Immature natural killer cell (primary cell): ENCODE results near the gene PASD1. TPM values are rescaled to one million over a fixed set of nuclear protein-coding genes. Genes with fewer than 3 reads are reported as not detected.
"Not testable (repeated sequence)": the region's sequence is repeated elsewhere in the genome, so short reads cannot be mapped to it uniquely, and the experiment has no call there.

Source experiments
- DNase-seq, 3 donors: peaks; one replicate each; pipeline ENCODE4 v3.0.0; 2022; ENCODE audit warnings: mixed read lengths in 1 of 3
- H3K27ac Mint-ChIP-seq, 6 donors: one replicate each; pipeline ENCODE4 v1.8.0; 2020; ENCODE audit warnings: mixed read lengths in 6 of 6, mild to moderate bottlenecking in 5 of 6, inconsistent platforms in 4 of 6, moderate library complexity in 3 of 6
- H3K27me3 Mint-ChIP-seq, 3 donors: one replicate each; pipeline ENCODE4 v1.8.0; 2020 to 2021; ENCODE audit warnings: low read depth in 3 of 3, mild to moderate bottlenecking in 3 of 3, mixed read lengths in 3 of 3, moderate library complexity in 3 of 3, inconsistent platforms in 1 of 3
- H3K36me3 Mint-ChIP-seq, 3 donors: one replicate each; pipeline ENCODE4 v1.8.0; 2020; ENCODE audit warnings: mixed read lengths in 3 of 3, inconsistent platforms in 2 of 3, mild to moderate bottlenecking in 2 of 3
- H3K4me1 Mint-ChIP-seq, 2 donors: one replicate each; pipeline ENCODE4 v1.8.0; 2020; ENCODE audit warnings: inconsistent platforms in 2 of 2, mild to moderate bottlenecking in 2 of 2, mixed read lengths in 2 of 2, moderate library complexity in 1 of 2
- H3K4me3 Mint-ChIP-seq, 5 donors: one replicate each; pipeline ENCODE4 v1.8.0; 2020; ENCODE audit warnings: mild to moderate bottlenecking in 5 of 5, mixed read lengths in 5 of 5, inconsistent platforms in 3 of 5, moderate library complexity in 3 of 5
- H3K9me3 Mint-ChIP-seq, 6 donors: one replicate each; pipeline ENCODE4 v1.8.0; 2020; ENCODE audit warnings: mild to moderate bottlenecking in 6 of 6, mixed read lengths in 6 of 6, inconsistent platforms in 4 of 6, moderate library complexity in 3 of 6
- polyA plus RNA-seq, 3 donors: library from polyadenylated mRNA; unstranded; fragments of 300-500 nt; fragmentation: Illumina TruSeq; gene quantifications; one replicate each; pipeline ENCODE4 v1.2.3, GENCODE V29; 2021

Gene PASD1
- polyA plus RNA-seq, 3 donors from 2014 or later, result not detected

GRCh38 chrX:151562485-151562884, 990 bp upstream of the PASD1 start:
- not testable (repeated sequence) for H3K4me3 Mint-ChIP-seq, H3K9me3 Mint-ChIP-seq, H3K27ac Mint-ChIP-seq, H3K36me3 Mint-ChIP-seq, H3K4me1 Mint-ChIP-seq, H3K27me3 Mint-ChIP-seq, DNase-seq

- not testable (repeated sequence) for DNase-seq, H3K36me3 Mint-ChIP-seq, H3K9me3 Mint-ChIP-seq, H3K27ac Mint-ChIP-seq, H3K27me3 Mint-ChIP-seq, H3K4me3 Mint-ChIP-seq, H3K4me1 Mint-ChIP-seq
Observed at GRCh38 chrX:151563003-151563402, 472 bp upstream of the PASD1 start.

- Mint-ChIP-seq H3K9me3 (peaks cover 0 to 1% (median 0%) of the 10 kb centered on the region in 6 donors), H3K27ac (no peak overlapping the region), H3K4me3 (no peak overlapping the region), H3K36me3 (no peaks in the 10 kb centered on the region), H3K27me3 (peaks cover 0 to 7% (median 2%) of the 10 kb centered on the region in 3 donors), H3K4me1 (no peaks in the 10 kb centered on the region)
- no peak for DNase-seq
Observed at GRCh38 chrX:151564035-151564434, 560 bp downstream of the PASD1 start.

- H3K36me3 Mint-ChIP-seq, H3K4me3 Mint-ChIP-seq, H3K27ac Mint-ChIP-seq, DNase-seq, H3K27me3 Mint-ChIP-seq, H3K4me1 Mint-ChIP-seq, H3K9me3 Mint-ChIP-seq: not testable (repeated sequence)
Observed at GRCh38 chrX:151566872-151567271, 3.4 kb downstream of the PASD1 start.

GRCh38 chrX:151570561-151570960, 7.1 kb downstream of the PASD1 start:
- Mint-ChIP-seq H3K4me1 (no peaks in the 10 kb centered on the region), H3K36me3 (no peaks in the 10 kb centered on the region), H3K9me3 (no peaks in the 10 kb centered on the region), H3K4me3 (no peak overlapping the region), H3K27ac (no peak overlapping the region), H3K27me3 (peaks cover 0 to 7% (median 2%) of the 10 kb centered on the region in 3 donors)
- DNase-seq, result no peak

GRCh38 chrX:151593384-151593783, 29.9 kb downstream of the PASD1 start:
- DNase-seq, H3K36me3 Mint-ChIP-seq, H3K27ac Mint-ChIP-seq, H3K9me3 Mint-ChIP-seq, H3K4me3 Mint-ChIP-seq, H3K27me3 Mint-ChIP-seq, H3K4me1 Mint-ChIP-seq: not testable (repeated sequence)

- Mint-ChIP-seq H3K4me1 (no peaks in the 10 kb centered on the region), H3K9me3 (no peaks in the 10 kb centered on the region), H3K27ac (no peak overlapping the region), H3K36me3 (no peaks in the 10 kb centered on the region), H3K4me3 (no peak overlapping the region), H3K27me3 (peaks cover 0 to 6% (median 2%) of the 10 kb centered on the region in 3 donors)
- DNase-seq, result no peak
Observed at GRCh38 chrX:151596282-151596681, 32.8 kb downstream of the PASD1 start.

GRCh38 chrX:151604931-151605330, 41.5 kb downstream of the PASD1 start:
- DNase-seq, result no peak
- no peaks in the 10 kb centered on the region for H3K36me3 Mint-ChIP-seq
- H3K9me3 Mint-ChIP-seq, result no peaks in the 10 kb centered on the region
- H3K27me3 Mint-ChIP-seq, result peaks cover 2 to 5% (median 3%) of the 10 kb centered on the region in 3 donors
- H3K4me1 Mint-ChIP-seq, result no peaks in the 10 kb centered on the region
- H3K27ac Mint-ChIP-seq, result no peak overlapping the region
- no peak overlapping the region for H3K4me3 Mint-ChIP-seq

GRCh38 chrX:151609222-151609621, 45.7 kb downstream of the PASD1 start:
- no peak overlapping the region for H3K4me3 Mint-ChIP-seq
- H3K27me3 Mint-ChIP-seq, result peaks cover 0 to 4% (median 3%) of the 10 kb centered on the region in 3 donors
- no peaks in the 10 kb centered on the region for H3K9me3 Mint-ChIP-seq
- no peaks in the 10 kb centered on the region for H3K4me1 Mint-ChIP-seq
- no peak for DNase-seq
- no peaks in the 10 kb centered on the region for H3K36me3 Mint-ChIP-seq
- no peak overlapping the region for H3K27ac Mint-ChIP-seq

GRCh38 chrX:151621422-151621821, 57.9 kb downstream of the PASD1 start:
- H3K27me3 Mint-ChIP-seq, result peaks cover 0 to 7% (median 2%) of the 10 kb centered on the region in 3 donors
- no peak overlapping the region for H3K4me3 Mint-ChIP-seq
- no peak overlapping the region for H3K27ac Mint-ChIP-seq
- no peaks in the 10 kb centered on the region for H3K36me3 Mint-ChIP-seq
- no peaks in the 10 kb centered on the region for H3K4me1 Mint-ChIP-seq
- H3K9me3 Mint-ChIP-seq, result no peaks in the 10 kb centered on the region
- no peak for DNase-seq

- Mint-ChIP-seq H3K4me3 (no peak overlapping the region), H3K36me3 (no peaks in the 10 kb centered on the region), H3K9me3 (no peaks in the 10 kb centered on the region), H3K4me1 (no peaks in the 10 kb centered on the region), H3K27ac (no peak overlapping the region), H3K27me3 (peaks cover 0 to 7% (median 2%) of the 10 kb centered on the region in 3 donors)
- DNase-seq, result no peak
Observed at GRCh38 chrX:151624677-151625076, 61.2 kb downstream of the PASD1 start.

- no peaks in the 10 kb centered on the region for H3K36me3 Mint-ChIP-seq
- DNase-seq, result no peak
- no peaks in the 10 kb centered on the region for H3K4me1 Mint-ChIP-seq
- no peaks in the 10 kb centered on the region for H3K27me3 Mint-ChIP-seq
- H3K9me3 Mint-ChIP-seq, result no peaks in the 10 kb centered on the region
- no peak overlapping the region for H3K27ac Mint-ChIP-seq
- no peak overlapping the region for H3K4me3 Mint-ChIP-seq
Observed at GRCh38 chrX:151631822-151632221, 68.3 kb downstream of the PASD1 start.

- no peaks in the 10 kb centered on the region for H3K9me3 Mint-ChIP-seq
- no peak overlapping the region for H3K4me3 Mint-ChIP-seq
- DNase-seq, result no peak
- H3K4me1 Mint-ChIP-seq, result no peaks in the 10 kb centered on the region
- H3K27ac Mint-ChIP-seq, result no peak overlapping the region
- no peaks in the 10 kb centered on the region for H3K27me3 Mint-ChIP-seq
- H3K36me3 Mint-ChIP-seq, result no peaks in the 10 kb centered on the region
Observed at GRCh38 chrX:151633157-151633556, 69.7 kb downstream of the PASD1 start.

GRCh38 chrX:151634937-151635336, 71.5 kb downstream of the PASD1 start:
- H3K4me1 Mint-ChIP-seq, result no peaks in the 10 kb centered on the region

GRCh38 chrX:151641564-151641963, 78.1 kb downstream of the PASD1 start:
- Mint-ChIP-seq H3K4me3 (no peak overlapping the region), H3K36me3 (no peaks in the 10 kb centered on the region), H3K27ac (no peak overlapping the region), H3K9me3 (no peaks in the 10 kb centered on the region), H3K27me3 (peaks cover 0 to 7% (median 6%) of the 10 kb centered on the region in 3 donors), H3K4me1 (no peaks in the 10 kb centered on the region)
- no peak for DNase-seq

More at GRCh38 chrX:151634937-151635336, 71.5 kb downstream of the PASD1 start:
- no peak for DNase-seq
- Mint-ChIP-seq H3K27me3 (peaks cover 0 to 4% (median 2%) of the 10 kb centered on the region in 3 donors), H3K27ac (no peak overlapping the region), H3K4me3 (no peak overlapping the region), H3K9me3 (no peaks in the 10 kb centered on the region), H3K36me3 (no peaks in the 10 kb centered on the region)
